H4 (cell line): ENCODE results near the gene CDC45. TPM values are rescaled to one million over a fixed set of nuclear protein-coding genes. Genes with fewer than 3 reads are reported as not detected.
A peak's percentile ranks its signal among the peaks of the same experiment; 100 is the strongest.

ENCODE experiments used
- DNase-seq: peaks from one replicate; pipeline ENCODE4 v3.0.0-alpha.2; 2015; ENCODE audit warnings: low spot score
- total RNA-seq: library from RNA; depleted of rRNA; stranded (reverse); fragments of >200 nt; shearing (Covaris generic); gene quantifications from 2 replicates; pipeline ENCODE4 v1.2.3, GENCODE V29; 2014

Gene CDC45
- total RNA-seq, 1 experiment from 2014 or later = 49.1 TPM

GRCh38 chr22:19448739-19449421 lies 30.8 kb upstream of the CDC45 start:
- DNase-seq = no peak

GRCh38 chr22:19449422-19449767 lies 30.3 kb upstream of the CDC45 start:
- DNase-seq = no peak

GRCh38 chr22:19450363-19451175 lies 29.2 kb upstream of the CDC45 start:
- no peak for DNase-seq

- no peak for DNase-seq
These were observed 28.1 kb upstream of the CDC45 start for GRCh38 chr22:19451570-19451969.

- DNase-seq = no peak
These were observed 26.0 kb upstream of the CDC45 start for GRCh38 chr22:19453718-19454117.

GRCh38 chr22:19454156-19454555 lies 25.6 kb upstream of the CDC45 start:
- DNase-seq = no peak

GRCh38 chr22:19455033-19455432 lies 24.7 kb upstream of the CDC45 start:
- no peak for DNase-seq

- no peak for DNase-seq
These were observed 23.9 kb upstream of the CDC45 start for GRCh38 chr22:19455585-19456370.

GRCh38 chr22:19456541-19456940 lies 23.2 kb upstream of the CDC45 start:
- DNase-seq = no peak

GRCh38 chr22:19457828-19458428 lies 21.8 kb upstream of the CDC45 start:
- no peak for DNase-seq

GRCh38 chr22:19460036-19460435 lies 19.7 kb upstream of the CDC45 start:
- DNase-seq = no peak

GRCh38 chr22:19461506-19461905 lies 18.2 kb upstream of the CDC45 start:
- DNase-seq = no peak

GRCh38 chr22:19463008-19463407 lies 16.7 kb upstream of the CDC45 start:
- no peak for DNase-seq

- DNase-seq = peak; percentile 14
These were observed 15.9 kb upstream of the CDC45 start for GRCh38 chr22:19463491-19464469.

- no peak for DNase-seq
These were observed 15.2 kb upstream of the CDC45 start for GRCh38 chr22:19464546-19464945.

- no peak for DNase-seq
These were observed 14.7 kb upstream of the CDC45 start for GRCh38 chr22:19464975-19465374.

GRCh38 chr22:19466126-19466716 lies 13.5 kb upstream of the CDC45 start:
- DNase-seq = no peak

GRCh38 chr22:19466848-19467752 lies 12.6 kb upstream of the CDC45 start:
- DNase-seq = no peak

GRCh38 chr22:19467912-19468311 lies 11.8 kb upstream of the CDC45 start:
- DNase-seq = no peak
